Thyroid gland (tissue), 4 donors: ENCODE data around the gene RARB. TPM values are rescaled to one million over a fixed set of nuclear protein-coding genes. Genes with fewer than 3 reads are reported as not detected.

Source experiments
- DNase-seq, 2 donors: peaks; one replicate each; pipeline ENCODE4 v3.0.0-alpha.2; 2019
- H3K27ac ChIP-seq, 3 donors: fragments of 200-600 bp; sonication (generic); 1 replicate in 2 of 3; 2 replicates in 1 of 3; pipeline ENCODE4 v1.5.1; 2016 to 2019; ENCODE audit warnings: mild to moderate bottlenecking in 1 of 3, moderate library complexity in 1 of 3
- H3K27me3 ChIP-seq: fragments of 200-600 bp; sonication (generic); one replicate; pipeline ENCODE4 v1.5.1; 2019
- H3K36me3 ChIP-seq, 2 donors: fragments of 200-600 bp; sonication (generic); one replicate each; pipeline ENCODE4 v1.5.1; 2016 to 2019
- H3K4me1 ChIP-seq, 2 donors: fragments of 200-600 bp; sonication (generic); one replicate each; pipeline ENCODE4 v1.5.1; 2017 to 2019
- H3K4me3 ChIP-seq, 3 donors: fragments of 200-600 bp; sonication (generic); replicated peaks in 1 of 3; 1 replicate in 2 of 3; 2 replicates in 1 of 3; pipeline ENCODE4 v1.5.1; 2016; ENCODE audit warnings: mild to moderate bottlenecking in 1 of 3
- H3K9me3 ChIP-seq: fragments of 200-600 bp; sonication (generic); one replicate; pipeline ENCODE4 v1.5.1; 2017
- POLR2A ChIP-seq, 2 donors: fragments of 450-650 bp; IDR thresholded peaks; one replicate each; pipeline ENCODE4 v1.6.1; 2017; ENCODE audit warnings: antibody characterized with exemption in 2 of 2, mild to moderate bottlenecking in 2 of 2, moderate library complexity in 1 of 2
- WGBS, 2 donors: methylation state at CpG; one replicate each; pipeline ENCODE4 v1.1.5; 2017; 5-methylcytosine and 5-hydroxymethylcytosine counted together
- intact Hi-C: fragments of 100-400 bp; cut with DNase I; formaldehyde crosslinking; loops from one replicate; pipeline ENCODE4 v1.15.1; 2023
- total RNA-seq, 4 donors: library from RNA; depleted of rRNA; stranded (reverse); fragments of >200 nt; gene quantifications; one replicate each; pipeline ENCODE4 v1.2.3, GENCODE V29; 2016
- TF ChIP-seq, protein P1 (sequence below), 6 experiments: fragments of 200-600 bp in 3 of 6; fragments of 450-650 bp in 3 of 6; sonication (generic) in 3 of 6; IDR thresholded peaks; one replicate each; pipeline ENCODE4 v1.5.1; 2016 to 2019; ENCODE audit warnings: antibody characterized with exemption in 6 of 6, mild to moderate bottlenecking in 2 of 6, inconsistent platforms in 1 of 6, moderate library complexity in 1 of 6

Gene RARB
- total RNA-seq, 4 donors from 2014 or later = 13.6 to 31.5 (median 20.5) TPM

DNA sequence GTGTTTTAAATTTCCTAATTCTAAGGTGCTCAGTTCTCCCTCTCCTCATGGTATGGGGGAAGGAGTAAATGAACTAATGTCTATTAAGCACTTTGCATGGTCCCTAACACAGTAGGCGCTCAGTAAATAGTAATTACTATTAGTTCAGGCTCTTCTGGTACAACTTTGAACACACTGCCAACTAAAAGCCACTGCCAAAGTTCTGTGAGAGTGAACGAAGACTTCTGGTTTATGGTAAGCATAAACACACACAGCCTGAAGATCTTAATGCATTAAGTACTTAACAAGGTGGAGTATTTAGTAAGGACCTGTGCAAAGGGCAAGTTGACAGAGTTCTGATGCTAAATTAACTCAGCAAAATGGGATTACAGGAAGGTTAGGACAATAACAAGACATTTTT lies 24.7 kb downstream of the RARB start:
- peak overlapping the region; percentile 5 to 37 (median 25) for H3K27ac ChIP-seq
- H3K4me1 ChIP-seq = peaks cover 56 to 65% of the 10 kb centered on the region in 2 donors
- no peaks in the 10 kb centered on the region for H3K36me3 ChIP-seq
- H3K9me3 ChIP-seq = no peaks in the 10 kb centered on the region
- no peak overlapping the region for H3K4me3 ChIP-seq
- no peak for DNase-seq
- TF ChIP-seq, protein P1, sequence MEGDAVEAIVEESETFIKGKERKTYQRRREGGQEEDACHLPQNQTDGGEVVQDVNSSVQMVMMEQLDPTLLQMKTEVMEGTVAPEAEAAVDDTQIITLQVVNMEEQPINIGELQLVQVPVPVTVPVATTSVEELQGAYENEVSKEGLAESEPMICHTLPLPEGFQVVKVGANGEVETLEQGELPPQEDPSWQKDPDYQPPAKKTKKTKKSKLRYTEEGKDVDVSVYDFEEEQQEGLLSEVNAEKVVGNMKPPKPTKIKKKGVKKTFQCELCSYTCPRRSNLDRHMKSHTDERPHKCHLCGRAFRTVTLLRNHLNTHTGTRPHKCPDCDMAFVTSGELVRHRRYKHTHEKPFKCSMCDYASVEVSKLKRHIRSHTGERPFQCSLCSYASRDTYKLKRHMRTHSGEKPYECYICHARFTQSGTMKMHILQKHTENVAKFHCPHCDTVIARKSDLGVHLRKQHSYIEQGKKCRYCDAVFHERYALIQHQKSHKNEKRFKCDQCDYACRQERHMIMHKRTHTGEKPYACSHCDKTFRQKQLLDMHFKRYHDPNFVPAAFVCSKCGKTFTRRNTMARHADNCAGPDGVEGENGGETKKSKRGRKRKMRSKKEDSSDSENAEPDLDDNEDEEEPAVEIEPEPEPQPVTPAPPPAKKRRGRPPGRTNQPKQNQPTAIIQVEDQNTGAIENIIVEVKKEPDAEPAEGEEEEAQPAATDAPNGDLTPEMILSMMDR (IDR thresholded peaks at IDR 0.05) = no peak
- no peak for TF ChIP-seq POLR2A (IDR thresholded peaks at IDR 0.05)
- H3K27me3 ChIP-seq = no peaks in the 10 kb centered on the region
- intact Hi-C loops = no loop called here
- WGBS, 2 donors = 73 to 77% methylated on average over 2 of the region's 2 CpGs

GRCh38 chr3:25453619-25454004 lies 25.5 kb downstream of the RARB start:
- Histone ChIP-seq H3K27ac (peak overlapping the region; percentile 68 to 85 (median 82)), H3K4me1 (peaks cover 53 to 67% of the 10 kb centered on the region in 2 donors), H3K9me3 (no peaks in the 10 kb centered on the region), H3K36me3 (no peaks in the 10 kb centered on the region), H3K4me3 (no peak overlapping the region), H3K27me3 (no peaks in the 10 kb centered on the region)
- intact Hi-C loops = no loop called here
- WGBS, 2 donors = 34 to 39% methylated on average over 6 of the region's 6 CpGs
- no peak for TF ChIP-seq POLR2A (IDR thresholded peaks at IDR 0.05)
- TF ChIP-seq, protein P1 (IDR thresholded peaks at IDR 0.05) = no peak
- peak in 1 of 2 donors; percentile 22 for DNase-seq

GRCh38 chr3:25454005-25454927 lies 26.2 kb downstream of the RARB start:
- peaks cover 47 to 60% of the 10 kb centered on the region in 2 donors for H3K4me1 ChIP-seq
- H3K9me3 ChIP-seq = no peaks in the 10 kb centered on the region
- H3K27me3 ChIP-seq = no peaks in the 10 kb centered on the region
- H3K4me3 ChIP-seq = no peak overlapping the region
- no peaks in the 10 kb centered on the region for H3K36me3 ChIP-seq
- intact Hi-C loops = no loop called here
- H3K27ac ChIP-seq = peak overlapping the region; percentile 68 to 85 (median 82)
- TF ChIP-seq POLR2A (IDR thresholded peaks at IDR 0.05) = no peak
- TF ChIP-seq, protein P1 (IDR thresholded peaks at IDR 0.05) = no peak
- DNase-seq = no peak
- WGBS, 2 donors = 55% methylated on average over 16 of the region's 16 CpGs

GRCh38 chr3:25455441-25456132 lies 27.5 kb downstream of the RARB start:
- H3K4me1 ChIP-seq = peaks cover 42 to 55% of the 10 kb centered on the region in 2 donors
- WGBS, 2 donors = 44 to 45% methylated on average over 8 of the region's 8 CpGs
- H3K36me3 ChIP-seq = no peaks in the 10 kb centered on the region
- intact Hi-C loops = no loop called here
- no peaks in the 10 kb centered on the region for H3K9me3 ChIP-seq
- DNase-seq = peak; percentile 42 to 56
- no peak for TF ChIP-seq POLR2A (IDR thresholded peaks at IDR 0.05)
- TF ChIP-seq, protein P1 (IDR thresholded peaks at IDR 0.05) = no peak
- H3K27me3 ChIP-seq = no peaks in the 10 kb centered on the region
- H3K4me3 ChIP-seq = no peak overlapping the region
- peak overlapping the region; percentile 68 to 85 (median 82) for H3K27ac ChIP-seq
